RWPE1 (cell line): ENCODE measurements around the gene DDB1.

ENCODE experiments used
- CTCF ChIA-PET: fragments of 350-600 bp; sonication (Branson Sonifier 250); formaldehyde crosslinking; extraction: SDS; loops from one replicate; lab custom pipeline; 2021; lab: Yijun Ruan, JAX
- POLR2A ChIA-PET: fragments of 400-600 bp; formaldehyde crosslinking; extraction: SDS; loops from one replicate; lab custom pipeline; 2020; ENCODE audit warnings: antibody characterized with exemption; ENCODE audit not compliant: low non-redundant PET; lab: Yijun Ruan, JAX
- DNase-seq: peaks from one replicate; pipeline ENCODE4 v3.0.0; 2012; ENCODE audit warnings: low spot score
- H3K27ac ChIP-seq: fragments of 450-650 bp; 2 replicates; pipeline ENCODE4 v1.5.1; 2017
- TF ChIP-seq, protein P1 (sequence below): fragments of 450-650 bp; conservative IDR thresholded peaks from 2 replicates; pipeline ENCODE4 v1.5.1; 2017; ENCODE audit warnings: low read depth, mild to moderate bottlenecking

DDB1 gene

DNA sequence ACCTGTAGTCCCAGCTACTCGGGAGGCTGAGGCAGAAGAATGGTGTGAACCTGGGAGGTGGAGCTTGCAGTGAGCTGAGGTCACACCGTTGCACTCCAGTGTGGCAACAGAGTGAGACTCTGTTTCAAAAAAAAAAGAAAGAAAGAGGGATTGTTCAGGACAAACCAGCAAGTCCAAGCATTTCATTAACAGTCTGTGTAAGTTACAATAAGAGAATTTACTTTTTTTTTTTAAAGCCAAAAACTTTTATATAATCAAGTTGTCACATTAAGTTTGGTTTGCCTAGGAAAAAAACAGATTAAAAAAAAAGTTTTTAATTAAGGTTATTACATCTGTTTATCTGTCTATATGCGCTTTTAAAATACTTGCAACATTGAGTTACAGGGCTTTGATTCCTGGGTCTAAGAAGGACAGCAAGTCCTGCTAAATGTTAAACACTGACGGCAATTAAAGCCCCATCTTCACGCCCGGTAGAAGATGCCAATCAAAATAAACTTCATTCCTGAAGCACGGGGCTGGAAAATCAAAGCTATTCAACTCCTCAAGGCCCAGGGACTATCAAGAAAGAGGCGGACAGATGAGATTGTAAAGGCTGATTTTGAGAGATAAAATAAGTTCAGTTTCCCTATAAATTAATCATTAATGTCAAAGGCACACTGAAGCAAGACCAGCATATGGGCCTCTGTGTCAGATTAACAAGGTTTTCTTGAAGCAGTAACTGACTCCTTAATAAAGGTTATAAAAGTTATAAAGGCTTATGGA is 39.9 kb upstream of the DDB1 start:
- TF ChIP-seq, protein P1, sequence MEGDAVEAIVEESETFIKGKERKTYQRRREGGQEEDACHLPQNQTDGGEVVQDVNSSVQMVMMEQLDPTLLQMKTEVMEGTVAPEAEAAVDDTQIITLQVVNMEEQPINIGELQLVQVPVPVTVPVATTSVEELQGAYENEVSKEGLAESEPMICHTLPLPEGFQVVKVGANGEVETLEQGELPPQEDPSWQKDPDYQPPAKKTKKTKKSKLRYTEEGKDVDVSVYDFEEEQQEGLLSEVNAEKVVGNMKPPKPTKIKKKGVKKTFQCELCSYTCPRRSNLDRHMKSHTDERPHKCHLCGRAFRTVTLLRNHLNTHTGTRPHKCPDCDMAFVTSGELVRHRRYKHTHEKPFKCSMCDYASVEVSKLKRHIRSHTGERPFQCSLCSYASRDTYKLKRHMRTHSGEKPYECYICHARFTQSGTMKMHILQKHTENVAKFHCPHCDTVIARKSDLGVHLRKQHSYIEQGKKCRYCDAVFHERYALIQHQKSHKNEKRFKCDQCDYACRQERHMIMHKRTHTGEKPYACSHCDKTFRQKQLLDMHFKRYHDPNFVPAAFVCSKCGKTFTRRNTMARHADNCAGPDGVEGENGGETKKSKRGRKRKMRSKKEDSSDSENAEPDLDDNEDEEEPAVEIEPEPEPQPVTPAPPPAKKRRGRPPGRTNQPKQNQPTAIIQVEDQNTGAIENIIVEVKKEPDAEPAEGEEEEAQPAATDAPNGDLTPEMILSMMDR: no peak
- CTCF ChIA-PET: no interaction called here
- peak overlapping the region; percentile 22; the same call in 1 of the 2 replicates for H3K27ac ChIP-seq
- POLR2A ChIA-PET: no interaction called here
- no peak for DNase-seq

DNA sequence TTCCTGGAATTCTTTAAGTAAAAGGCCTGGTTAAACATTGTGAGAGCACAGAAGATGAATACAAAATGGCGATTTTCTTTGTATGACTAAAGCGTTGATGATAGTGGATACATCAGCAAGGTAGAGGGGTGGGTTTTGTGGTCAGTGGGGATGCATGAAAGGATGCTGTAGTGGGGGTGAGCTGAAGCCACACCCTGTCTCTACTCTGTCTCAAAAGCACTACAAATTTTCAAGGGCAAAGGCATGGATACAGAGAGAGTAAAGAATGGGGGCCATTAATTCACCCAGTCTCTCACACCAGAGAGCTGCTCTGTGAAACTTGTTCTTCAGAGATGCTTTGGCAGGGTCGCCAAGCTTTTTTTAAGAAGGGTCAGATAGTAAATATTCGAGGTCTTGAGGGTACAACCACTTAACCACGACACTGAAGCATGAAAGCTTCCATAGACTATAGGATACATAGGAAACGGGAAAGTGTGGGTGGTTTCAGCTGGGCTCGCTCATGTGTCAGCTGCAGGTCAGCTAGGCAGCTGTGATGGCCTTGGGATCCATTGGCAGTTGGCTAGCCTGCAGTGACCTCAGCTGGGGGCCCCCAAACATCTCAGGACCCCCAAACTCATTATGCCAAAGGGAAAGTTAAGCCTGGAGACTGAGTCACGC is 37.6 kb upstream of the DDB1 start:
- POLR2A ChIA-PET: no interaction called here
- TF ChIP-seq, protein P1: no peak
- CTCF ChIA-PET: interaction anchor here (0.8 to 2.5 kb wide), 2 partner anchors 15 to 34 kb away, joined by 3 to 17 read pairs; no protein-coding TSS in a partner anchor
- no peak for DNase-seq
- peak overlapping the region; percentile 96 for H3K27ac ChIP-seq

DNA sequence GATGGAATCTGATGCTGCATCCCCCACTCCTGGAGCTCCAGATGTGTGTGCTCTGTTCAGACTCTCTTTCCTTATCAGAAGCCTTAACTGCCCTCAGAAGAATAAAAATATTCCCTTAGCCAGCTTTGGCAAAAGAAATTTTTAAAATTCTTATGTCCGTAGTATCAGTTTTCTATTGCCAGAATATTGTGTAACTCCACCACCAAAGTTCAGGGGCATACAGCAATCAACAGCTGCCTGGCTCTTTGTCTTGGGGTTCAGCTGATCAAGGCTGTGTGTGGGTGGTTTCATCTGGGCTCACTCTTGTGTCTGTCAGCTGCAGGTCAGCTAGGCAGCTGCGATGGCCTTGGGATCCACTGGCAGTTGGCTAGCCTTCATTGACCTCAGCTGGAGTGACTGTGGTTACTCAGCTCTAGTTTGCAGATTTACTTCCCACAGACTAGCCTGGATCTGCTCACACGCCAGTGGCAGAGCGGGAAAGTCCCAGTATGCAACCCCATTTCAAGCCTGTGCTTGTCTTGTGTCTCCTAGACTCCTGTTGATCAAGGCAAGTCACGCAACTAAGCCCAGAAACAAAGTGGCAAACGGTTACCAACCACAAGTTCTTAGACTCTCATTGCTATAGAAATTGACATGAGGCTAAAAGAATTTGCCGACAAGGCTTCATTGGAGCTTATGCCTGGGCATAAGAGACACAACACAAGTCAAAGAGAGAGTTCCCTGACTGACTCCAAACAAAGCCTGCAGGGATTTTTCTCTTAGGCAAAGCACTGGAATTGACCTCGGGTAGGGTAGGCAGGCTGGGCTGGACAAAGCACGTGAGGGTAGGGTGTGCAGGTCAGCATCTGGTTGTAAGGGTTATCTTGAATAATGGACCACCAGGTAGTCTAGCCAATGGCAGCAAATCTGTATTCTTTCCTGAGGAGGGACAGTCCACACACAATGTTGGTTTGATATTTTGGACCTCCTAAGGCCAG is 36.8 kb upstream of the DDB1 start:
- ChIA-PET CTCF (interaction anchor here (2.5 kb wide), 1 partner anchor 16 kb away, joined by 17 read pairs; no protein-coding TSS in a partner anchor), POLR2A (interaction anchor here (0.8 to 0.9 kb wide), 2 partner anchors 9 to 15 kb away, joined by 3 to 5 read pairs; no protein-coding TSS in a partner anchor)
- DNase-seq: peak; percentile 87
- TF ChIP-seq, protein P1: no peak
- peak overlapping the region; percentile 96 for H3K27ac ChIP-seq

DNA sequence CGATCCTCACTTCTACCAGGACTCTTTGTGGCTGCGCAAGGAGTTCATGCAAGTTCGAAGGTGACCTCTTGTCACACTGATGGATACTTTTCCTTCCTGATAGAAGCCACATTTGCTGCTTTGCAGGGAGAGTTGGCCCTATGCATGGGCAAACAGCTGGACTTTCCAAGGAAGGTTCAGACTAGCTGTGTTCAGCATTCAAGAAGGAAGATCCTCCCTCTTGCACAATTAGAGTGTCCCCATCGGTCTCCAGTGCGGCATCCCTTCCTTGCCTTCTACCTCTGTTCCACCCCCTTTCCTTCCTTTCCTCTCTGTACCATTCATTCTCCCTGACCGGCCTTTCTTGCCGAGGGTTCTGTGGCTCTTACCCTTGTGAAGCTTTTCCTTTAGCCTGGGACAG is 35.7 kb upstream of the DDB1 start:
- CTCF ChIA-PET: interaction anchor here (2.5 kb wide), 1 partner anchor 17 kb away, joined by 17 read pairs; no protein-coding TSS in a partner anchor
- peak overlapping the region; percentile 96 for H3K27ac ChIP-seq
- POLR2A ChIA-PET: no interaction called here
- DNase-seq: no peak
- TF ChIP-seq, protein P1: no peak

DNA sequence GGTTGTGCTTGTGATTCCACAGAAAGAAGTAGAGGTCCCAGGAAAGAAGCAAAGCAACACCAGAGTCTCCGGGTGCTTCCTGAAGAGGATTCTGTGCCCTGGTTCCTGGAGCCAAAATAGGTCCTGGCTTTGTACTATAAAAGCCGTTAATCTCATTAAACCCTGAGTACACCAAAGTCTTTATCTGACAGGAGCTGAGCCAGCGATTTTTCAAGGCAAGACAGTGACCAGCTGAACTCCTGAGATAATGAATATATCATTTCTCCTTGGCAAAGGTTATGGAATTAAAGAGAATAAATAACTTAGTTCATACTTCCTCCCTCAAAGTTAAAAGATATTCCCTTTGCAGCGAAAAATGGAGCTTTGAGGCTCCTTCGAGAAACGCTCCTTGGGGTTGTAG is 34.5 kb upstream of the DDB1 start:
- ChIA-PET POLR2A (no interaction called here), CTCF (interaction anchor here (1.1 kb wide), 1 partner anchor 31 kb away, joined by 3 read pairs; no protein-coding TSS in a partner anchor)
- DNase-seq: no peak
- TF ChIP-seq, protein P1: no peak
- no peak overlapping the region for H3K27ac ChIP-seq
